ENCODE measurements around the gene RANBP1.

RANBP1 gene

DNA sequence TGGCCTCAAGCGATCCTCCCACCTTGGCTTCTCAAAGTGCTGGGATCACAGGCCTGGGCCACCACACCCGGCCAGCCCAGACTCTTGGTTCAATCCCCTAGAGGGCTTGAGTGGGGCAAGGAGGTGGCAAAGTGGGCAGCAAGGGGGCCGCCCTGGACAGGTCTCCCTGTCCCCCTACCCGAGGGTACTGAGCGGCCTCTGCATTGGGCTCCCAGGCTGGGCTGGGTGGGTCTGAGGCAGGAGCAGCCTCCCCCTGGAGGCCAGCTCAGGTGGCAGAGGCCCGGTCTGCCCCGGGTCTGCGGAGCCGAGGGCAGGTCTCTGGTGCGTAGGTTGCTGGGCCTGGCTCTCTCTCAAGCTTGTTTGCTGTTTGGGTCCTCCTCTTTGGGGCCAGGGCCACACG is 57.3 kb downstream of the RANBP1 start:
- Histone ChIP-seq H3K4me2 (ENCODE audit: low read length) (no peak overlapping the region), H3K4me1 (no peaks in the 10 kb centered on the region), H2AFZ (no peak overlapping the region), H3K79me2 (no peaks in the 10 kb centered on the region), H3K9ac (no peak overlapping the region), H3K36me3 (ENCODE audit: control insufficient read depth, insufficient read depth, low read length) (no peaks in the 10 kb centered on the region), H3K9me3 (ENCODE audit: control insufficient read depth, low read length) (no peaks in the 10 kb centered on the region), H3K27ac (no peak overlapping the region), H3K4me3 (ENCODE audit: low read depth, low read length) (no peak overlapping the region), H3K27me3 (ENCODE audit: control insufficient read depth, insufficient read depth, low read length) (no peaks in the 10 kb centered on the region)
- TF ChIP-seq, protein P1, sequence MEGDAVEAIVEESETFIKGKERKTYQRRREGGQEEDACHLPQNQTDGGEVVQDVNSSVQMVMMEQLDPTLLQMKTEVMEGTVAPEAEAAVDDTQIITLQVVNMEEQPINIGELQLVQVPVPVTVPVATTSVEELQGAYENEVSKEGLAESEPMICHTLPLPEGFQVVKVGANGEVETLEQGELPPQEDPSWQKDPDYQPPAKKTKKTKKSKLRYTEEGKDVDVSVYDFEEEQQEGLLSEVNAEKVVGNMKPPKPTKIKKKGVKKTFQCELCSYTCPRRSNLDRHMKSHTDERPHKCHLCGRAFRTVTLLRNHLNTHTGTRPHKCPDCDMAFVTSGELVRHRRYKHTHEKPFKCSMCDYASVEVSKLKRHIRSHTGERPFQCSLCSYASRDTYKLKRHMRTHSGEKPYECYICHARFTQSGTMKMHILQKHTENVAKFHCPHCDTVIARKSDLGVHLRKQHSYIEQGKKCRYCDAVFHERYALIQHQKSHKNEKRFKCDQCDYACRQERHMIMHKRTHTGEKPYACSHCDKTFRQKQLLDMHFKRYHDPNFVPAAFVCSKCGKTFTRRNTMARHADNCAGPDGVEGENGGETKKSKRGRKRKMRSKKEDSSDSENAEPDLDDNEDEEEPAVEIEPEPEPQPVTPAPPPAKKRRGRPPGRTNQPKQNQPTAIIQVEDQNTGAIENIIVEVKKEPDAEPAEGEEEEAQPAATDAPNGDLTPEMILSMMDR (IDR thresholded peaks at IDR 0.05), result no peak

DNA sequence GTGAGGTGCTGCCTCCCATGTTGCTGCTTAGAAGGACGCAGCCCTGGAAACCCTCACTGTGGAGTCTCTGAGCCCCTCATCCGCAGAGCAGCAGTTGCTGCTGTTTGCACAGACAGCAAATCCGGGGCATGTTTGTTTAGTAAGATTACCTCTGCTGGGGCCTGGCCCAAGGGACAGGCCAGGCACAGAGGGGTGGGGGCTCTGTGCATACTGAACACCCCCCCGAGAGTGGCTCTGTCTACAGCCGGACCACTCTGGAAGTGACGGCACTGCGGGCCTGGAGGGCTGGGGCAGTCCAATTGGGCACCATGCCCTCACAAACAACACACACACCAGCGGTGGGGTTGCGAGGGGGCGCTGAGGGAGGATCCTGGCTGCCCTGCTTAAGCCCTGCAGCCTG is 57.9 kb downstream of the RANBP1 start:
- Histone ChIP-seq H2AFZ (no peak overlapping the region), H3K9me3 (ENCODE audit: control insufficient read depth, low read length) (no peaks in the 10 kb centered on the region), H3K4me2 (ENCODE audit: low read length) (no peak overlapping the region), H3K27ac (no peak overlapping the region), H3K4me3 (ENCODE audit: low read depth, low read length) (no peak overlapping the region), H3K9ac (no peak overlapping the region), H3K27me3 (ENCODE audit: control insufficient read depth, insufficient read depth, low read length) (no peaks in the 10 kb centered on the region), H3K79me2 (no peaks in the 10 kb centered on the region), H3K4me1 (no peaks in the 10 kb centered on the region), H3K36me3 (ENCODE audit: control insufficient read depth, insufficient read depth, low read length) (no peaks in the 10 kb centered on the region)
- TF ChIP-seq, protein P1 (IDR thresholded peaks at IDR 0.05), result no peak

DNA sequence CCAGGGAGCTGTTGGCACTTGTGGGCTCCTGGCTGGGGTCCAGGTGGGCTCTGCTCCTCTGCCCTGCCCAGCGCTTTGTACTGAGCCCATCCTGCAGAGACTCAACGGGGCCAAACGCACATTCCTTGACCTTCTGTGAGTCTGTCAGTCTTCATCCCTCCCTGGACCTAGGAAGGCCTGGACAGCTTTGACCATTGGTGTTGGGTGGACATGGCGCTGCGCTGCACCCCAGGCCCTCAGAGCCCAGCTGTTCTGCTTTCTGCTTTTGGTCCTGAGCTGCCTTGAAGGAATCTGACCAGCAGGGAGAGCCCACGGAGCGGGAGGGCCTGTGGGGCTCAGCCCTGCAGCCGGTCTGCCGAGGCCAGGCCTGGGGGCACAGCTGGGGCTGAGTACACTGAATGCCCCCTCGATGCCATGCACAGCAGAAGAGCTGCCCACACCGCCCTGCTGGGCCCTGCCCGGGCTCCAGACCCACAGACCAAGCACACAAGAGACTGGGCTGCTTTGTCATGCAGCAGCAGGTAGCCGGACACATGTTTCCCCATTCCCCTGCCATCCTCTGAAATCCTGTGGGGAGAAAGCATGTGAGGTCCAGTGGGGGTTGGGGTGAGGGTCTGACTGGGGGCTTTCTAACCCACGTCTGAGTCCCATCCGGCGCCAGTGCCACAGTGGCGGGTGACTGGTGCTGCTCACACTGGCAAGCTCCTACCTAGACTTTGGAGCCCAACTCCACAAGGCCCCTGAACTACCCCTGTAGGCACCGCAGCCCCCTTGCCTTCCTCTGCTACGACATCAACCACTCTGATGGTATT is 59.1 kb downstream of the RANBP1 start:
- H3K9ac ChIP-seq, result no peak overlapping the region
- H3K79me2 ChIP-seq, result no peaks in the 10 kb centered on the region
- TF ChIP-seq, protein P1 (IDR thresholded peaks at IDR 0.05), result no peak
- H3K4me3 ChIP-seq (ENCODE audit: low read depth, low read length), result no peak overlapping the region
- no peak overlapping the region for H2AFZ ChIP-seq
- H3K4me1 ChIP-seq, result no peaks in the 10 kb centered on the region
- H3K27ac ChIP-seq, result no peak overlapping the region
- no peaks in the 10 kb centered on the region for H3K36me3 ChIP-seq (ENCODE audit: control insufficient read depth, insufficient read depth, low read length)
- no peaks in the 10 kb centered on the region for H3K9me3 ChIP-seq (ENCODE audit: control insufficient read depth, low read length)
- H3K27me3 ChIP-seq (ENCODE audit: control insufficient read depth, insufficient read depth, low read length), result no peaks in the 10 kb centered on the region
- H3K4me2 ChIP-seq (ENCODE audit: low read length), result no peak overlapping the region

DNA sequence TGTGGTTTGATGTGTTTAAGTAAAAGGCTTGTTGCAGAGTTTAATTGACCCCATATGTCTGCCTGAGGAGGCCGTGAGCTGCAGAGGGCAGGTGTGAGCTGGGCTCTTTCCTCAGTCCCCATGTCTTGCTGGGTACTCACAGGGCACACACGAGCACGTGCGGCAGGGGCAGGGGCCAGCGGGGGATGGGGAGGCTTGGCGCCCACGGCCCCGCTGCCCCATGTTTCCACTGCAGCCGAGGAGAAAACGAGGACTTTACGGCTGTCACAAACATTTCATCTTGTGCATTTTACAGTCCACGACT is 59.6 kb downstream of the RANBP1 start:
- TF ChIP-seq, protein P1 (IDR thresholded peaks at IDR 0.05), result no peak
- H3K4me3 ChIP-seq (ENCODE audit: low read depth, low read length), result no peak overlapping the region

More for the DNA sequence above, 59.6 kb downstream of the RANBP1 start:
- Histone ChIP-seq H2AFZ (no peak overlapping the region), H3K36me3 (ENCODE audit: control insufficient read depth, insufficient read depth, low read length) (no peaks in the 10 kb centered on the region), H3K4me2 (ENCODE audit: low read length) (no peak overlapping the region), H3K4me1 (no peaks in the 10 kb centered on the region), H3K9ac (no peak overlapping the region), H3K27ac (no peak overlapping the region), H3K9me3 (ENCODE audit: control insufficient read depth, low read length) (no peaks in the 10 kb centered on the region), H3K79me2 (no peaks in the 10 kb centered on the region), H3K27me3 (ENCODE audit: control insufficient read depth, insufficient read depth, low read length) (no peaks in the 10 kb centered on the region)

Data from parathyroid adenoma (tissue), 2 donors.